Measurements from ENCODE around the gene ZNF75A. TPM values are rescaled to one million over a fixed set of nuclear protein-coding genes. Genes with fewer than 3 reads are reported as not detected.
A peak's percentile ranks its signal among the peaks of the same experiment; 100 is the strongest.

Gene ZNF75A
- total and polyA plus RNA-seq, 9 of the 15 experiments (the other 6 are each of a cell fraction or from before 2014, with no cell fraction given): 7.2 to 24.5 (median 17.1) TPM

DNA sequence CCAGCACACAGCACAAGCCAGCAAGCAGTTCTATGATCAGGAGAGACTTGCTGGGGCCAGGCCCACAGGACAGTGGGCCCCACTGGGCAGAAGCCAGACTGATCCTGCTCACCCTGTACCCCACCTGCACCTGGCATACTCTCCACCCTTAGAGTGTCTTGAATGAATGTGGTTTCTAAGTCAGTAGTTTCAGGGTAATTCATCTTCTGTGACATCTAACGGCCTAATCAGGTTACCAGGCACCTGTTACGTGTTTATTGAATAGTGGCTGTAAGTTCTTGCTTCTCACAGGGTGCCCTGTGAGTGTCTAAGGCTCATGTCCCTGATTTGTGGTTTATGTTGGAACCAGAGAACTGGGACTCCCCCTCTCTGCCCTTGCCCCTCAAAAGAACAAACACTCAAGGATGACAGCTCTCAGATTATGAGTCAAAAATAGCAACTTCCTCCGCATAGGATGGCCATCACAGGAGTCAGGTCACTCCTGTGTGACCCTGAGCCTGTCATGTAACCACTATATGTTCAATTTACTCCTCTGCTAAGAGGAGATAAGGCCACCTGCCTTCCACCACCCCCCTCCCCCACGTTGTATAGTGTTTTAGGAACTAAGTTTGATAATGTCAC is 43.4 kb downstream of the ZNF75A start (continued):
- TF ChIP-seq ATF1 (CRISPR knock-in tag; IDR thresholded peaks at IDR 0.05): no peak
- peak; percentile 59 for TF ChIP-seq ATF1 (tag; IDR thresholded peaks at IDR 0.05)
- TF ChIP-seq ZNF830 (CRISPR knock-in tag; IDR thresholded peaks at IDR 0.05): no peak
- peak; percentile 76; the same call in 1 of the 2 replicates for TF ChIP-seq JUND (IDR thresholded peaks at IDR 0.05; ENCODE audit: borderline replicate concordance, low read depth, low read length)
- TF ChIP-seq JUND (tag; IDR thresholded peaks at IDR 0.05; ENCODE audit: borderline replicate concordance, low read depth, low read length): peak; percentile 45; the same call in 1 of the 3 replicates
- TF ChIP-seq POLR2G (IDR thresholded peaks at IDR 0.05; ENCODE audit: low read depth, low read length): no peak
- TF ChIP-seq CUX1 (CRISPR knock-in tag; IDR thresholded peaks at IDR 0.05): peak; percentile 17; the same call in 1 of the 2 replicates
- peak; percentile 99 for TF ChIP-seq KDM1A (IDR thresholded peaks at IDR 0.05)
- peak; percentile 78 for TF ChIP-seq SMAD4 (CRISPR knock-in tag; conservative IDR thresholded peaks at IDR 0.05)
- peak in 1 of 2 experiments; percentile 50; a peak in 1 of 4 replicates for TF ChIP-seq ETV6 (IDR thresholded peaks at IDR 0.05; ENCODE audit: borderline replicate concordance in 1 of 2, low read depth in 2 of 2, low read length in 1 of 2)
- TF ChIP-seq ETV6 (CRISPR knock-in tag; IDR thresholded peaks at IDR 0.05; ENCODE audit: borderline replicate concordance): no peak
- peak; percentile 90 for TF ChIP-seq NBN (IDR thresholded peaks at IDR 0.05; ENCODE audit: low read depth)
- TF ChIP-seq ARNT (IDR thresholded peaks at IDR 0.05): peak; percentile 78 to 94; a peak in 3 of 4 replicates
- 0 out of 4 replicates have a peak, but pooled peaks of 1 of the 2 experiments have one; percentile 26 for TF ChIP-seq MAZ (CRISPR knock-in tag; conservative IDR thresholded peaks at IDR 0.05 in 1 of 2, IDR thresholded peaks at IDR 0.05 in 1 of 2)
- TF ChIP-seq MLX (CRISPR knock-in tag; conservative IDR thresholded peaks at IDR 0.05): no peak
- no peak for TF ChIP-seq ID3 (CRISPR knock-in tag; IDR thresholded peaks at IDR 0.05)
- TF ChIP-seq ID3 (tag; IDR thresholded peaks at IDR 0.05): peak; percentile 78
- peak; percentile 93 for TF ChIP-seq ESRRA (IDR thresholded peaks at IDR 0.05; ENCODE audit: borderline replicate concordance, low read depth)
- no peak for TF ChIP-seq CCAR2 (IDR thresholded peaks at IDR 0.05; ENCODE audit: low read depth, low read length)
- peak; percentile 53; the same call in 1 of the 2 replicates for TF ChIP-seq L3MBTL2 (IDR thresholded peaks at IDR 0.05)
- TF ChIP-seq NRF1 (conservative IDR thresholded peaks at IDR 0.05 in 1 of 2, IDR thresholded peaks at IDR 0.05 in 1 of 2): peak; percentile 13 to 35; a peak in 2 of 4 replicates
- TF ChIP-seq CTBP1 (IDR thresholded peaks at IDR 0.05; ENCODE audit: borderline replicate concordance): peak; percentile 97
- peak; percentile 98 for TF ChIP-seq BHLHE40 (IDR thresholded peaks at IDR 0.05; ENCODE audit: low read length)
